HG03159 (cell line): Measurements from ENCODE around the gene HOXB3.

Experiments
- ATAC-seq: cut with Tn5 transposase; IDR thresholded peaks from one replicate; pipeline ENCODE4 v1.9.1; 2021; ENCODE audit warnings: mild to moderate bottlenecking, moderate library complexity; ENCODE audit not compliant: unreplicated experiment

HOXB3 gene

DNA sequence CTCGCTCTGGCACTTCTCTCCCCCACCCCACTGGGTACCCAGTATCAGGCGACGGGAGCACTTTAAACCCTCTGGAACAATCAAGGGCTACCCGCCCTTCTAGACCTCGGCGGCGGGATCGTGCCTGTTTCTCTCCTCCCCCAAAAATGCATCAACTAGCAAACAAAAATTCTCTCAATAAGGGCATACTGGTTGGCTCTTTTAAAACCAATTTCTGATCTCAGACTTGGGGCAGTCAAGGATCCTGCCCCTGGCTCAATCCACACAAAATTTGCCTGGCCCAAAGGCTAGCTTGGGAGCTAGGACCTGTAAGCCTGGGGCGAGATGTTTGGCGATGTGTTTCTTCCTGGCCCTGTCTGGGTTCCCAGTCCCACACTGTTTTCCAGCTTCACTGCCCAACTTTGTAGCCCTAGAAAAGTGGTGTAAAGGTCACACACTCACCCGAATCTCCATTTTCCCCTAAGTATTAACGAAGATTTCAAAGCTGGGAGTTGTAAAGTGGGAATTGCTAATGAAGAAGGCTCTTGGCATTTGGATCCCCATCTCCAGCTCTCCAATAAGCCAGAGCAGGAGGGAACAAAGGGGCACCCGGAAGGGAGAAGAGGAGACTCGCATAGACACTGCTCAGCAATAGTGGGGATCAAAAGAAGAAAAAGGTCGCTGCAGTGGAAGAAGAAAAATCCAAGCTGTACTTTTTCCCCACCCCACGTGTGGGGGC lies 30.8 kb downstream of the HOXB3 start:
- ATAC-seq = no peak

DNA sequence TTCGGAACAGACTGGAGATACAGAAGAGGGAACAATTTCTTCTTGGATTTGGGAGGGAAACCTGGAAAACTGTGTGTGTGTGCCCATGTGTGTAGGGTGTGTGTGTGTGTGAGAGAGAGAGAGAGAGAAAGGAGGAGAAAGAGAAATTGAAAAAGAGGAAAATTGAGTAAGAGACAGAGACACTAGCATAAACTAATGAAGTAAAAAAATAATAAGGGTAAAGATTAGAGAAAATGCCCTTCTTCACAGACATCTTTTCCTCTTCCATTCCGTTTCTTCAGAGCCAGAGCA lies 31.3 kb downstream of the HOXB3 start:
- ATAC-seq = no peak

DNA sequence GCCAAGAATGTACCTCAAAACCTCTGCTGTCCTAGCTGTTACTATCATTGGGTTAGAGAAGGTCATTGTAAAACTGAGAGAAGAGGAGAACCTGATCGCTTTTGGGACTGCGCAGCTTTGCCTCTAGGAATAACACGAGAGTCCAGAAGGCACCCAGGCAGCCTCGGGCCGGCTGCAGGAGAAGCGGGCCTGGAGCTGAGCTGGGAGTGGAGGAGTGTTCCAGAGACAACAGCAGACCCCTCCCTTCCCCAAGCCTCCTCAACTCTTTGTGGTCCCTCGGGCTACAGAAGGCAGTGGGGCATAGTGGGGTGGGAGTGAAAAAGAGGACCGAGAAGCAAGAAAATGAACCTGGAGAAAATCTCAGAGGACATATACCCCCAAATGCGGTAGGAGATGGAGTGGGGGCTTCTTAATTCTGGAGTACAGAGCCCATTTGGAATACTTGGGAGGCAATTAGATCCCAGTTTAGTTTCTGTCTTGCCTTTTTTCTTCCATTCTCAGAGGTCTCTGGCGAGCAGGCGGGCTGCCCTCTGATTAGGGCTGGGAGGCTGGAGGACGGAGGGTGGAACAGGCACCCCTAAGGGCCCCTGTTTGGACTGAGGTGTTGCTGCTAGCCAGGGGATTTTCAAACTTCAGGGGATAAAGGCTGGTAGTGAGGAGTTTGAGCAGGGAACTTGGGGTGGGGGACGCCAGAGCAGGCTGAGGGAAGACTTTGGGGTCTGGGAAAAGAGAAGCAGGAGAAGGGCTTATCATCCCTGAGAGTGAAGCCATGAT lies 31.8 kb downstream of the HOXB3 start:
- no peak for ATAC-seq

DNA sequence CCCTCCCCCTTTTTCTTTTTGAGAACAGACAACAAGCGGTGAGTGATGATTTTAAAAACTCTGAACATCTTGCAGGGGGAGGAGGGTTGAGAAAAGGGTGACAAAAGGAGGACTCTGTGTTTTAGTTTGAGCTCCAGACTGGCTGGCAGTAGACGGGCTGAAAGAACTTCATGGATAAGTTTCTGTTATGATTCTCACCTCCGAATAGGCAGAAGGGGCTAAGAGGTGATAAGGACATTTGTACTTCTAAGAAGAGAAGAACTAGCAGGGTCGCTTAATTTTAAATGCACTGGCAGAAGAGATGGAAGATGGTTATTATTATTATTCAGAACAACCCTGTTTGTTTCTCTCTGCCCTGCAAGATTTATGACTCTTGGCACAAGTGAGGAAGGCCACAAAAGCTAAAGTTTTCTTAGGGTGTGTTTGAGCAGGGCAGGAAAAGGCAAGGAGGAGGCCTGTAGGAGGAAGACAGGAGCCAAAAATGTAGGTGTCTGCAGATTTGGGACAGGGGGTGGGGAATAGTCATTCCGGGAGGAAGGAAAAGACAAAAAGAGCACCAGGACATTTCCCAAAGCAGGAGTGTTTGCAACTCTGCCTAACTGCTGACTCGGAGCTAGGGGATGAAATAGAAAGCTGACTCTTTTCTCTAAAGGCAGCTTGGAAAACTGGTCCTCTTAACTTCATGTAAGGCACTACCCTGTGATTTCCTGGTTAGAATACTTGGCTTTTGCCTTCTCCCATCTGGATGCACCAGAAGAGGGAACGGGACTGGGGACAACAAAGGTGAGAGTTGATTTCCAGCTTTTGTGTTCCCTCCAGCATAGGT lies 33.3 kb downstream of the HOXB3 start:
- ATAC-seq = no peak

DNA sequence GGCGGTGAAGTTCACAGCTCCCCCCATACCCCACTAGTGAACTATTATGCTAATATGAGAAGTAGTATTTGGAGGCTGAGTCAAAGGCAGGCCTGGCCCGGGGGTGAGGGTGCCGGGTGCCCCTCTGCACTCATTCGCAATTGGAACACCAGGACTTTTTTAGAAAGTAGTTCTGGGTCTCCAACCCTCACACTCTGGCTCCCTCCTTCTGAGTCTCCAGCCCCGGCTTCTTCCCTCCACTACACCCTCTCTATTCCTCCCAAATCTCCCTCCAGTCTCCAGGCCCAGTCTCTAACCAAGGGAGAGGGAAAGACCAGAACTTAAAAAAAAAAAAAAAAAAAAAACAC lies 33.8 kb downstream of the HOXB3 start:
- no peak for ATAC-seq

DNA sequence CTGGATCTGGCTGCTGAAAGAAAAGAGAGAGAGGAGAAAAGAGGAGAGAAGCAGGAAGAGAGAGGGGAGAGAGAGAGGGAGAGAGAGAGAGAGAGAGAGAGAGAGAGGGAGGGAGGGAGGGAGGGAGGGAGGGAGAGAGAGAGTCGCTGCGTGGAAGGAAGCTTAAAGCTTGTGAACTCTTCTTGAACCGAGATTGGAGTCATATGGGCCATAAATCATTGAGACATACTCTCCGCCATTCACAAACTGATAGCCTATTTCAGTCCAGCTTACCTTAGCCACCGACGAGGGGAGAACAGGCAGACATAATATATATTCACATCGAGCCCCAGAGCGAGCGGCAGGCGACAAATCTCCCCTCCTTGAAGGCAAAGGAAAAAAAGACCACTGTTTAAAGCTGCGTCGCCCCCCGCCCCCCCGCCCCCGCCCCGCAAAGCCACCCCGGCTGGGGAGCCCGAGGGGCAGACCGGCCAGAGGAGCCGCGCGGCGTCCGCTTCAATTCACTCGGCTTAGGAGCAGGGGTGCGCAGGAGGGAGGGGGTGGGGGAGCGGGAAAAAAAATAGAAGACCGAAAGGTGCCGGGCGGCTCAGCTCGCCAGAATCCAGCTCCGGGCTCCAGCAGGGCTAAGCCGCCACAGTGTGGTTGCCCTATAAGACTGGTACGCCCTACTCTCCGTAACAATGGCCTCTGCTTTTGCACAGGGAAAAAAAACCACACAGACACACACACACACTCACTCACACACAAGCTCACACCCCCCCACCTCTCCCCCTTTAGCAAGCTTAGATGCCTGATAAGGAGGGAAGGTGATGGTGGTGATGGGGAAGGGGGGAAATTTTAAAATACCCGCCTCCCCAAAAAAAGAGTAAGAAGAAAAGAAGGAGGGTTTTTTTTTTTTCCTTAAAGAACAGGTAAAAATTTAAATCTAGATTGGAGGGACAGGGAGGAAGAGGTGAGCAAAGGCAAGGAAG lies 34.5 kb downstream of the HOXB3 start:
- ATAC-seq = no peak

DNA sequence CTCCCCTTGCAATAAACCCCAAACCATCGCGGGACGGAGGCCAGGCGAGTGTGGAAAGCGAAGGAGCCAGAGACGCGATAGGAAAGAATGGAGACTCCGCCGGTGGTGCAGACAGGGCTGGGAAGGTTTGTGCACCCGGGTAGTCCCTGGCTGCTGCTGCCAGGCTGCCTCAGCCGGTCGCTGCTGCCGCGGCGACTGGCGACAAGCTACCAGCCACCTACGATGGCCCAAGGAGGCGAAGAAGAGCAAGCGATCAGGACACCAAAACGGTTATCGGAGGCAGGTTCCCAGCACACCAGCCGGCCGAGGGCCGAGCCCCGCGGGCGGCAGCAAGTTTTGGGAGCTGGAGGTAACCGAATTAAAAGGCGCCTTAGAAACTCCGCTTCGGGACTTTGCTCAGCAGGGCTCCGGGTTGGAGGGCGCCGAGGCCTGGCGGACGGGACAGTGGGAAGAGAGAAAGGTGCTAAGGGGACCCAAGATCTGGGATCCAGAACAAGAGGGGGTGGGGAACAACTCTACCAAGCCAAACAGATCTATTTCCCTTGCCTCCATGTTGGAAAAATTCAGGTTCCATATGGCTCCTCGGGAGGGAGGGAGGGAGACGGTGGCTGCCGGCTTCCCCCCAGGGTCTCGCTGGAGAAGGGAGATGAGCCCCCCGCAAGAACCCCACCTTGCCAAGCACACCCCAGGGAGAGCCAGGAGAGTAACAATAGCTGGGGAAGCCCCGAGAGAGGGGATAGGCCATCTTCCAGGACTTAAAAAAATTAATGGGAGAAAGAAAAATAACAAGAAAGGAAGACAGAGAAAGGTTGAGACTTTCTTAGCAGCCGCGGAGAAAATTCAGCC lies 35.4 kb downstream of the HOXB3 start:
- no peak for ATAC-seq

DNA sequence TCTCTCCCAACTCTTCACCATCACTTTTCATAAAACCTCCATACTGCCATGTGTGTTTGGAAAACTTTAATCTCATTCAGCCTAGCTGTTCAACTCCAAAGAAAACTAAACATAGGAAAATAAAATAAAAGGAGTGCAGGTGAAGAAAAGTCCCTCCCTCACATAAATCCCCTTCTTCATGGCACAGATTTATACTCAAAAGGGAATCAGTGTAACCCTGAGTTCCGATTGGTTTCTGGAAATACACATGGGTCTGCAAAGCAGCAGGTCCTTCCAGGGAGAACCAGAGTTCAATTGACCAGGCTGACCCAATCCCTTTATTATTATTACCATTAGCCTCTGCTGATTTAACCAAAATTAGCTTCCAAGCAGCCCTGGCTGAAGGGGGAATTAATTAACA lies 36.2 kb downstream of the HOXB3 start:
- no peak for ATAC-seq

DNA sequence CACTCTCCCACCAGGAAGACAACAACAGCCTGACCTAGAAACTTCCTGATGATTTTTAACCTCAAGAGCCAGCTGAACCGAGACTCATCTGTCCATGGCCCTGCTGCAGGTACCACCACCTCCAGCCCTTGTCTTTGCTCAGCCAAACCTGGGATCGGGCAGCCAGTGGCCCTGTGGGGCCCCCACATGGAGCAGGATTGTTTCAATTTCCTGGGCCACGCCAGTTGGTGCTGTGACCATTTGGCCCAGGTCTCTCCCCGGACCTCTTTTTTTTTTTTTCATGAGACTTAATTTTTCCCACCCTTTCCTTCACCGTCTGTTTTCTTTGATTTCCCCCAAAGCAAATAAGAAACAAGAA lies 36.9 kb downstream of the HOXB3 start:
- ATAC-seq = no peak

DNA sequence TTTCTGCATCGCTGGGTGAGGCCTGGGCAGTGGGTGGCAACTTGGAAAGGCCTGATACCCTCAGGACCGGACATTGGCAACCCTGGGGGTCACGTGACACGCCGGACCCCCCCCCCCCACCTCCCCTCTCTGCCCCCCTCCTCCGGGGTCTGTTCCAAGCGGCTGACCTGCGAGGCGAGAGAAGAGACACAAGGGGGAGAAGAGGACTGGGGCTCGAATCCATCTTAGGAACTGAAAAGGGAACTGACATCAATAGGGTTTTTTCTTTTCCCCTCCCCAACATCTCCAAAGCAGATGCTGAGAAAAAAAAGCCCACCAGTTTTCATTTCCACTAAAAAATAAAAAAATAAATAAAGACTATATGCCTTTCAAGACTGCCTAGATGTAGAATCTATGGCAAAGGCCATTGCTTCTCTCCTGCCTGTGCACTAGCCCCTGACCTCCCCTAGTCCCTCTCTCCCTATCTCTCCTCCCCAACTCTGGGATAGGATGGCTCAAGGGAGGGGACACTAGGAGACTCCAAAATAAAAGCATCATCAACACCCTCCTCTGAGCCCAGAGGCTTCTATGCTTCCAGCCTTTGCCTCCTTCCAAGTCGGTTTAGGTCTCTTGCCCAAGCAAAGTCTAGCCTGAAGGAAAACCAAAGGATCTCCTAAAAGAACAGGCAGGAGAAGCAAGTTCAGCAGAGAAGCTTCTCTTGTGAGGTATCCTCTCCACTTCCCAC lies 37.4 kb downstream of the HOXB3 start:
- ATAC-seq = no peak

DNA sequence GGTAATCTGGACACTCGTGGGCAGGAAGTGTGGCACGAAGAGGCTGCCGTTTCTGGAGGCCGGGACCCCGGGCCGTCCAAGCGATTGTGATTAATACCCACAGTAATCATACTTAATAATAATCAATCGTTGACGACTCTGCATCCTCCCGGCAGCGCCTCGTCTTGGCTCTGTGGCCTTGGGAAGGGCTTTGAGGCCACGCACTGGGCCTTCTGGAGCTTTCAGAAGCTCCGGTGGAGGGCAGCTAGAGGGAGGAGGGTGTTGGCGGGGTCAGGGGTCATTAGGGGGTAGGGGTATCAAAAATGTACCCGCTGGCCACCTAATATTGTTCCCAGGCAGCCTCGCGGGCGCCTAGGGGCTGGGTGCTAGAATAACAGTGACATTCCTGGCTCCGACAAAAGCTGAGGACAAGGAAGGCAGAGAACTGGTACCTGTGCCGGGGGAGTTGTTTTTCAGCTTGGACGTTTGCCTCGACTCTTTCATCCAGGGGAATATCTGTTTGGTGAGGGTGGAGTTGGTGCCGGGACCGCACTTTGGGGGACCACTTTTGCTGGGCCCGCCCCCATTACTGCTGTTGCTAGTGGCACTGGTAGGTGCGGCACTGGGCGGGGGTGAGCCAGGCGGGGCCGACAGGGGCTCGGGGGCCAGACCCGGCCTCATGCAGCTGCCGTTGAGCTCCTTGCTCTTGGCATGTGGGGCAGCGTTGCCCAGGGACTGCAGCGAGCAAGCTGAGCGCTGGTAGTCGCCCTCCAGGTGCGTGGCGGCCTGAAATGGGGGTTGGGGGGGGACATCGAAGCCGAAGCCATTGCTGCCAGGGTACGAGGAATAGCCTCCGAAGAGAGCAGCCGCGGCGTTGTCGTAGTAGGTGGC lies 38.2 kb downstream of the HOXB3 start:
- ATAC-seq = no peak

DNA sequence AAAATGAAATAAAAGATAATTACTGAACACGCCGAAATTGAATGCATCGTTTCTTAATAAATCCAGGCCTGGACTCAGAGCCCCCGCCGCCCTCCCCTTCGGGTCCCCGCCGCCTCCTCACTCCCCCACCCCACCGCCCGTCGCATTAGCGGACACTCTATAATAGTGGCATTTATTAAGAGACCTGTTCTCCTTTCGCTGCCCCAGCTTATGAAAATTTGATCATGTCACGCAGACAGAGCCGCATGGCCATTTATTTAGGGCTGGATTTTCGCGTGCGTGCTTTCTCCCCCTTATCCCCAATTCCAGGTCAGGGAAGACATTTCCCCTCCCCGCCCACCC lies 38.9 kb downstream of the HOXB3 start:
- ATAC-seq = no peak

DNA sequence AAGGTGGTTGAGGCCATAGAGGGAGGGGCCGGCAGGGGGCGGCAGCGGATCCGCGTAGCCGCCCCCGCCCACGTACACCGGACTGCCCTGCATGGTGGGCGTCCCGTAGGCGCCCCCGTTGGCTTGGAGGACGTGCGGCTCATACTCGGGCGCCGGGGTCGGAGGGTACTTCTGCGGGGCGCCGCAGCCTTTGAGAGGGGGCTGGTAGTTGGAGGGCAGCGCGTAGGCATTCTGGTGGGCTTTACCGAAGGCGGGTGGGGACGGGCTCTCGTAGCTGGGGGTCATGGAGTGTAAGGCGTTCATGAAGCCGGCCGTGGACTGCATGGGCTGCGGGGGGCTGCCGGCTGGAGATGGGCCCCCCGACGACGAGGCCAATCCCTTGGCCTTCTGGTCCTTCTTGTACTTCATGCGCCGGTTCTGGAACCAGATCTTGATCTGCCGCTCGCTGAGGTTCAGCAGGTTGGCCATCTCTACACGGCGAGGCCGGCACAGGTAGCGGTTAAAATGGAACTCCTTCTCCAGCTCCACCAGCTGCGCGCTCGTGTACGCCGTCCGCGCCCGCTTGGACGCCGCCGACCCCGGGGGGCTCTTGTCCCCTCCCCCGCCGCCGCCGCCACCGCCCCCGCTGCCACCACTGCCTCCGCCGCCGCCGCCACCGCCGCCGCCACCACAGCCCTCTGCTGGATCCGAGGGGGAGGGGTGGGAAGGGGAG lies 39.4 kb downstream of the HOXB3 start:
- ATAC-seq = no peak

DNA sequence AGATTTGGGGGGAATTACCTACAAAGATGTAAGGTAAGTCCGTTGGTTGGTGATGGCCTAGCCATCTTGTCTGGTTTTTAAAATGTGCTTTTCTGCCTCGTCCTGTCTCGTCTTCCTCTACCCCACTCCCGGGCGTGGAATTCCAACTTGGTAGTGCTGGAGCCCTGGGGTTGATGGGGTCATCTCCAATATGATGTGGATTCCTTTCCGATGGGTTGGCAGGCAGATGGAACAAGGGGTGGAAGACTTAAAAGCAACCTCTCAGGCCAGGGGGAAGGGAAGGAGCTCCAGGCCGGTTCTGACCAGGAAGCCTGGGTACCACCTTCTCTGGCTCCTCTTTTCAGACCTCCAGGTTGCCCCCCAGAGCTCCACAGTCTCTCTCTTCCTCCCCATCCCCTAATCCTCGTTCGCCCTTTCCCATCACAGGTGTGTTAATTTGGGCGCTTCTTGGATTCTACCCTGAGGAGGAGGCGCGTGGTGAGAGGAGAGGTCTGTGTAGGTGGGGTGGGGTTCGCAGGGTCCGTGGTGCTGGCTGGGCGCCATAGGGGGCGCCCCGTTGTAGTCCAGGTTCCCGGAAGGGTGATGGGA lies 40.0 kb downstream of the HOXB3 start:
- no peak for ATAC-seq

DNA sequence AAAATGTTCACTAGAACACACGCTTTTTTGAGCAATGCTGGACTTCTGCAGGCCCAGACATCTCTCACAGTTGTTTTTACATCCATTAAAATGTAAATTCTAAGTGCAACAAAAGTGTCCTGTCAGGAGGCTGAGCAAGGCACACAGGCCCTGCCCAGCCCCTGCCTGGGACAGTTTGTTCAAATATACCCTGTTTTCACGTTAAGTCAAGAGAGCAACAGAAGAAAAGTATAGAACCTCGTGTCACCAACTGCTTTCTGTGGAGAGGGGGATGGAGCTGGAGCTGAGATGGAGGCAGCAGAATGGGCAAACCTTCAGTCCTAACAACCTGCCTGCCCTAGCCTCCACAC lies 40.8 kb downstream of the HOXB3 start:
- no peak for ATAC-seq

DNA sequence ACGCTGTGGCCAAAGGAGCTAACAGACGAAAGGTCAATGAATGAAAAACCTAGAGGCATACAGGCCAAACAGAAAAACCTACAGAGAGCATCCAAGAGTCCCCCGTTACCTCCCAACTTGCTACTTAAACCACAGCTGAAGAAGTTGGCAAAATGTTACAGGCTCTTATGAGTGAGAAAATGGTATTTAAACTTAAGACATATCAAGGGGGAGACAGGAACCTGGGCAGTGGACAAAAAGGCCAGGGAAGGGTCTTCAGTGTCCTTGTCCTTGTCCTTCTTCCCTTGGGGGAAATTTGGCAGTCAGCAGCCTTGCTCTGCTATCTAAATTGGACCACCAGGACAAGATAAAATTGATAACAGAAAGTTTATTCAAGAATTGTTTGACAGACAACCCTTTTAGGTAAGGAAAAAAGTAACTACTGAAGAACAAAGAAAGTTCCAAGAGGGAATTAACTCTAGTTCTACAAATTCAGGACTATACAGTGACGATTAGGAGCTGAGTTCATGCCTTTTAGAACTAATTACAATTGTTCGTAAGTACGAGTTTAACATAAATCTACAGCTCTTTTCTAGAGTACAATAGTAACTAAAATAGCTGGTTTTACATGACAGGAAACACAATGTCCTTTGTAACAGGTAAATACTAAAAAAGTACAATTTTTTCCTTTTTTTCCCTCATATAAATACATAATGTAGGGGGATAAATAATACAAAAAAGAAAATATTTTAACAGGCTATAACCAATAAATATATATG lies 41.3 kb downstream of the HOXB3 start:
- no peak for ATAC-seq
